GM12874 (cell line): ENCODE measurements around the gene PAX6.

Source experiments
- CTCF ChIP-seq: IDR thresholded peaks from 2 replicates; pipeline ENCODE4 v1.5.1; 2011; ENCODE audit warnings: low read depth, mild to moderate bottlenecking, control low read depth, low read length, moderate library complexity; ENCODE audit not compliant: insufficient read depth

The PAX6 gene

GRCh38 chr11:31817054-31817620 is 6.0 kb upstream of the PAX6 start:
- TF ChIP-seq CTCF = no peak

- no peak for TF ChIP-seq CTCF
Observed at GRCh38 chr11:31816468-31817053, 5.4 kb upstream of the PAX6 start.

GRCh38 chr11:31815711-31816467 is 4.8 kb upstream of the PAX6 start:
- TF ChIP-seq CTCF = no peak

GRCh38 chr11:31814176-31814868 is 3.2 kb upstream of the PAX6 start:
- TF ChIP-seq CTCF = no peak

- no peak for TF ChIP-seq CTCF
Observed at GRCh38 chr11:31813391-31814175, 2.5 kb upstream of the PAX6 start.

GRCh38 chr11:31812383-31813381 is 1.6 kb upstream of the PAX6 start:
- TF ChIP-seq CTCF = no peak
